Measurements from ENCODE around the gene PTPA. TPM values are rescaled to one million over a fixed set of nuclear protein-coding genes. Genes with fewer than 3 reads are reported as not detected.

The PTPA gene
- total and polyA plus RNA-seq, 9 of the 15 experiments (the other 6 are each of a cell fraction or from before 2014, with no cell fraction given) = 1.7 to 121 (median 72.6) TPM

GRCh38 chr9:129139993-129140396 is 28.8 kb downstream of the PTPA start (continued):
- peak; percentile 88 for TF ChIP-seq GABPA (tag; conservative IDR thresholded peaks at IDR 0.05; ENCODE audit: low read depth)
- TF ChIP-seq BCLAF1 (IDR thresholded peaks at IDR 0.05; ENCODE audit: borderline replicate concordance in 1 of 2, control insufficient read depth in 1 of 2, low read depth in 2 of 2, low read length in 1 of 2) = 0 out of 4 replicates have a peak, but pooled peaks of 1 of the 2 experiments have one; percentile 18
- peak; percentile 93 for TF ChIP-seq FOSL1 (tag; conservative IDR thresholded peaks at IDR 0.05)
- peak; percentile 30 for TF ChIP-seq RBBP5 (IDR thresholded peaks at IDR 0.05; ENCODE audit: borderline replicate concordance, insufficient read depth, low read length, poor library complexity, severe bottlenecking)
- TF ChIP-seq ETV1 (tag; conservative IDR thresholded peaks at IDR 0.05; ENCODE audit: low read depth) = peak; percentile 80
- TF ChIP-seq HDAC8 (tag; IDR thresholded peaks at IDR 0.05) = no peak
- peak; percentile 64 for TF ChIP-seq SMAD1 (IDR thresholded peaks at IDR 0.05; ENCODE audit: low read depth, low read length, partially characterized antibody)
- TF ChIP-seq TBL1XR1 (IDR thresholded peaks at IDR 0.05; ENCODE audit: low read length in 2 of 2) = peak in 1 of 2 experiments; percentile 36; a peak in 1 of 4 replicates
- no peak for TF ChIP-seq ZNF644 (tag; IDR thresholded peaks at IDR 0.05; ENCODE audit: low read depth)
- TF ChIP-seq ATF4 (CRISPR knock-in tag; IDR thresholded peaks at IDR 0.05) = peak; percentile 24; the same call in 1 of the 2 replicates
- peak; percentile 73; the same call in 1 of the 2 replicates for TF ChIP-seq ZNF444 (CRISPR knock-in tag; IDR thresholded peaks at IDR 0.05)
- no peak for TF ChIP-seq XRCC3 (IDR thresholded peaks at IDR 0.05)
- peak; percentile 43; the same call in 1 of the 2 replicates for TF ChIP-seq CHD2 (IDR thresholded peaks at IDR 0.05; ENCODE audit: low read depth, low read length)
- TF ChIP-seq POLR2A (conservative IDR thresholded peaks at IDR 0.05) = peak; percentile 55
- peak; percentile 59; the same call in 1 of the 2 replicates for TF ChIP-seq MTA3 (IDR thresholded peaks at IDR 0.05; ENCODE audit: borderline replicate concordance)
